ENCODE data around the gene PHF13.

The PHF13 gene

GRCh38 chr1:6613361-6614018 is at the start of gene PHF13:
PHF13 (plus strand) TSS chr1:6613731; CDS start chr1:6614067, 336 bp downstream.
- DNase-seq (ENCODE audit: extremely low read depth in 1 of 2, low read depth in 1 of 2) = peak; percentile 98 to 99

- DNase-seq (ENCODE audit: extremely low read depth in 1 of 2, low read depth in 1 of 2) = no peak
Measured at GRCh38 chr1:6569033-6569432, 44.5 kb upstream of the PHF13 start.

- no peak for DNase-seq (ENCODE audit: extremely low read depth in 1 of 2, low read depth in 1 of 2)
Measured at GRCh38 chr1:6570100-6570499, 43.4 kb upstream of the PHF13 start.

DNA sequence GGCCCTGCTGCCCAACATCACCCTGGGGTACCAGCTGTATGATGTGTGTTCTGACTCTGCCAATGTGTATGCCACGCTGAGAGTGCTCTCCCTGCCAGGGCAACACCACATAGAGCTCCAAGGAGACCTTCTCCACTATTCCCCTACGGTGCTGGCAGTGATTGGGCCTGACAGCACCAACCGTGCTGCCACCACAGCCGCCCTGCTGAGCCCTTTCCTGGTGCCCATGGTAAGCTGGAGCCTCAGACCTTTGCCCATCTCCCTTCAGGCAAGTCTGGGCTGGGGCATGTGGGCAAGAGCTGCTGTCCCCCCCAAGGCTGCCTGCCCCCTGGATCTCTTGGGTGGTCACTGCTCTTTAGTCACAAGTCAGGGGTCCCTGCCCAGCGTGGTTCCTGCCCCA is 42.5 kb upstream of the PHF13 start:
- no peak for DNase-seq (ENCODE audit: extremely low read depth in 1 of 2, low read depth in 1 of 2)

DNA sequence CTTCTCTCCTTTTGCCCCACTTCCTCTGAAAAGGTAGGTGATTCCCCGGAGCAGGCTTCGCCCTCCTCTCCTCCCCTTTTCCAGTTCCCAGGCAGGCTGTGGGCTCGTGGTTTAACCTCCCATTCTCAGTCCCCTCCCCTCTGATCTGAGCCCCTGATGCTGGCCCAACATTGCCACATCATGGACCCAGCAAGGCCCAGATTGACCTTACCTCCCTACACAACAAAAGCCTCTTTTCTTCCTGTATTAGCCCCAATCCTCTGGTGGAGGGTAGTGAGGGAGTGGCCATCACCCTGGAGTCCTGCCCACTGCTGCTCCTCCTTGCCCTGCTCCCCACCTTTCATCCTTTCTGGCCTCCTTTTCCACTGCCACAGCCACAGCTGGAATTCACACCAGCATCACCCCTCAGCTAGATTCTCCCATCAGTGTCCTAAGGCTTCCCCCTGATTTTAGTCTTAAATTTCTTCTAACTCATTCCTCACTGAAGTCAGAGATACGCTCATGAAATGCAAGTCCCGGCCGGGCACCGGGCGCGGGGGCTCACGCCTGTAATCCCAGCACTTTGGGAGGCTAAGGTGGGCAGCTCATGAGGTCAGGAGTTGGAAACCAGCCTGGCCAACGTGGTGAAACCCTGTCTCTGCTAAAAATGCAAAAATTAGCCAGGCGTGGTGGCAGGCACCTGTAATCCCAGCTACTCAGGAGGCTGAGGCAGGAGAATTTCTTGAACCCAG is 40.7 kb upstream of the PHF13 start:
- no peak for DNase-seq (ENCODE audit: extremely low read depth in 1 of 2, low read depth in 1 of 2)

DNA sequence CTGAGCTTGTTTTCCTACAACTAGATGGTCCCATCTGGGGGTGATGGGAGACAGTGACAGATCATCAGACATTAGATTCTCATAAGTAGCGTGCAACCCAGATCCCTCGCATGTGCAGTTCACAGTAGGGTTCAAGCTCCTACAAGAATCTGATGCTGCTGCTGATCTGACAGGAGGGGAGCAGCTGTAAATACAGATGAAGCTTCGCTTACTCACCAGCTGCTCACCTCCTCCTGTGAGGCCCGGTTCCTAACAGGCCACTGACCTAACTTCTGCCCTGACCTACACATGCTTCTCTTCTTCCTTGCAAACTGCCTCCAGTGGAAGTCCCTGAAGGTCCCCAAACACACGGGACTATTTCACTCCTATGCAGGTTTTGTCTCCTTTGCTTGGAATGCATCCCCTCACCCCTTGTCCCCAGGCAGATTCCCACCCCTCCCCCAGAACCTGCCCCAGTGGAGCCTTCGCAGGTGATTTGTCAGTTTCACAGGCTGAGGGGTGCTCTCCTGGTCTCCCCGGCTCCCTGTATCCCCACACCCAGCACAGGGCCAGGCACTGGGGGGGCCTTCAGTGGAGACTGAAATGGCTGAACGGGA is 39.4 kb upstream of the PHF13 start:
- no peak for DNase-seq (ENCODE audit: extremely low read depth in 1 of 2, low read depth in 1 of 2)

DNA sequence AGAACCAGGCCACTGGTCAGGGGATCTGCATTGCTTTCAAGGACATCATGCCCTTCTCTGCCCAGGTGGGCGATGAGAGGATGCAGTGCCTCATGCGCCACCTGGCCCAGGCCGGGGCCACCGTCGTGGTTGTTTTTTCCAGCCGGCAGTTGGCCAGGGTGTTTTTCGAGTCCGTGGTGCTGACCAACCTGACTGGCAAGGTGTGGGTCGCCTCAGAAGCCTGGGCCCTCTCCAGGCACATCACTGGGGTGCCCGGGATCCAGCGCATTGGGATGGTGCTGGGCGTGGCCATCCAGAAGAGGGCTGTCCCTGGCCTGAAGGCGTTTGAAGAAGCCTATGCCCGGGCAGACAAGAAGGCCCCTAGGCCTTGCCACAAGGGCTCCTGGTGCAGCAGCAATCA is 38.7 kb upstream of the PHF13 start:
- no peak for DNase-seq (ENCODE audit: extremely low read depth in 1 of 2, low read depth in 1 of 2)

DNA sequence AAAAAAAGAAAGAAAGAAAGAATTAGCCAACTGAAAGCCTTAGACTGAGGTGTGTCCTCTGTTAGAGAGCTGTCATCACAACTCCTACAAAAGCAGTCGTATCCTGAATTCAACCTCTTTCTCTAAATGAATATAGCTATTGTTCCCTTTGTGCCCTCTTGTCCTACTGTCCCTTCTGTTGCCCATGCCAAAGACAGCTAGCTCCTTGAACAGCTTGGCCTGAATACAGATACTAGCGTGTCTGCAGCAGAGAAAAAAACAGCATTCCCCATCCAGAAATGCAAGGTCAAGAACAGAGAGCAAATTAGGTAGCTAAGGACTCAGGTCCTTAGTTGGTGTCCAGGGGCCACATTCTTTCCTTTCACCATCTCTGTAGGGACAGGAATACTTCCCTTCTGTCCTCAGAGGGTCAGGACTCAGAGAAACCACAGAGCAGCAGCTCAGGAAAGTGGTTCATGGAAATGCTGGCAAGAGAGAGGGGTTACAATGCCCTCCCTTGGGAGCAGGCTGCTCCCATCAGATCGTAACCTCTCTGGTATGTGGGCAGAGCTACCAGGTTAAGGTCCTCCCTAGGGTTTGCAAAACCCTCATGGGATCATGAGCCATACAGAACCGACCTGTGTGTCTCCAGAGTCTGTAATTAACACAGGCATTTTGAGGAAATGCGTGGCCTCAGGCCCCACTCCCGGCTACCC is 35.6 kb upstream of the PHF13 start:
- DNase-seq (ENCODE audit: extremely low read depth in 1 of 2, low read depth in 1 of 2) = no peak

GRCh38 chr1:6578624-6579373 is 34.7 kb upstream of the PHF13 start:
- DNase-seq (ENCODE audit: extremely low read depth in 1 of 2, low read depth in 1 of 2) = no peak

GRCh38 chr1:6579374-6580118 is 34.0 kb upstream of the PHF13 start, which contains the start of gene ZBTB48:
ZBTB48 (plus strand) TSS chr1:6579994; CDS start chr1:6580610, 616 bp downstream.
- peak; percentile 90 to 95 for DNase-seq (ENCODE audit: extremely low read depth in 1 of 2, low read depth in 1 of 2)

GRCh38 chr1:6580119-6580592 is 33.4 kb upstream of the PHF13 start:
- DNase-seq (ENCODE audit: extremely low read depth in 1 of 2, low read depth in 1 of 2) = no peak

DNA sequence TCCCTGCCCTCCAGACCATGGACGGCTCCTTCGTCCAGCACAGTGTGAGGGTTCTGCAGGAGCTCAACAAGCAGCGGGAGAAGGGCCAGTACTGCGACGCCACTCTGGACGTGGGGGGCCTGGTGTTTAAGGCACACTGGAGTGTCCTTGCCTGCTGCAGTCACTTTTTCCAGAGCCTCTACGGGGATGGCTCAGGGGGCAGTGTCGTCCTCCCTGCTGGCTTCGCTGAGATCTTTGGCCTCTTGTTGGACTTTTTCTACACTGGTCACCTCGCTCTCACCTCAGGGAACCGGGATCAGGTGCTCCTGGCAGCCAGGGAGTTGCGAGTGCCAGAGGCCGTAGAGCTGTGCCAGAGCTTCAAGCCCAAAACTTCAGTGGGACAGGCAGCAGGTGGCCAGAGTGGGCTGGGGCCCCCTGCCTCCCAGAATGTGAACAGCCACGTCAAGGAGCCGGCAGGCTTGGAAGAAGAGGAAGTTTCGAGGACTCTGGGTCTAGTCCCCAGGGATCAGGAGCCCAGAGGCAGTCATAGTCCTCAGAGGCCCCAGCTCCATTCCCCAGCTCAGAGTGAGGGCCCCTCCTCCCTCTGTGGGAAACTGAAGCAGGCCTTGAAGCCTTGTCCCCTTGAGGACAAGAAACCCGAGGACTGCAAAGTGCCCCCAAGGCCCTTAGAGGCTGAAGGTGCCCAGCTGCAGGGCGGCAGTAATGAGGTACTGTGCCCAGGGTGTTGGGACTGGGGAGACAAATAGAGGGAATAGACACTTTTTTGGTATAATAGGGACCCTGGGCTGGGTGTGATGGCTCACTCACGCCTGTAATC is 32.7 kb upstream of the PHF13 start:
- no peak for DNase-seq (ENCODE audit: extremely low read depth in 1 of 2, low read depth in 1 of 2)

- DNase-seq (ENCODE audit: extremely low read depth in 1 of 2, low read depth in 1 of 2) = no peak
Measured at GRCh38 chr1:6581561-6582305, 31.8 kb upstream of the PHF13 start.

DNA sequence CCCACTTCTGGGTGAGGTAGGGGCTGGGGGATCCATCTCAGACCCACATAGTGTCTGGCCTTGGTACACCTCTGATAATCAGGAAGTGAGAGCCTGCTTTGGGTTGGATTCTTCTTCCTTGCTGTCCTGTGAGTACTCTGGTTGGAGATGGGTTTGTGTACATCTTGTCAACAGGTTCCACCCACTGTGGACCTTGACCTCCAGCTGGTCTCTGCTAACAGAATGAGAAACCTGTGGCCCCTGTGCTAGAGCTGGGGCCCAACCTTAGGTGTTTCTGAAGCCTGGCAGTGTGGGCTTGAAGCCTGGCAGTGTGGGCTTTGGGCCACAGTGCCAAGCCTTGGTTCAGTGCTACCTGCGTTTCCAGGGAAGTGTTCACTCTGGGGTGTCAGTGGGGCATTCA is 31.2 kb upstream of the PHF13 start:
- DNase-seq (ENCODE audit: extremely low read depth in 1 of 2, low read depth in 1 of 2) = no peak

GRCh38 chr1:6584126-6585080 is 29.1 kb upstream of the PHF13 start:
- no peak for DNase-seq (ENCODE audit: extremely low read depth in 1 of 2, low read depth in 1 of 2)

GRCh38 chr1:6585081-6585722 is 28.3 kb upstream of the PHF13 start:
- DNase-seq (ENCODE audit: extremely low read depth in 1 of 2, low read depth in 1 of 2) = no peak

GRCh38 chr1:6585841-6586240 is 27.7 kb upstream of the PHF13 start:
- DNase-seq (ENCODE audit: extremely low read depth in 1 of 2, low read depth in 1 of 2) = no peak

Data from activated CD8-positive, alpha-beta memory T cell treated with anti-CD3 and anti-CD28 coated beads for 1 hour (primary cell).